ENCODE measurements around the gene LHB. TPM values are rescaled to one million over a fixed set of nuclear protein-coding genes. Genes with fewer than 3 reads are reported as not detected.
"Not testable (repeated sequence)": the region's sequence is repeated elsewhere in the genome, so short reads cannot be mapped to it uniquely, and the experiment has no call there.

The LHB gene
- polyA plus RNA-seq, 10 donors = 0.34 TPM; not detected in 9

DNA sequence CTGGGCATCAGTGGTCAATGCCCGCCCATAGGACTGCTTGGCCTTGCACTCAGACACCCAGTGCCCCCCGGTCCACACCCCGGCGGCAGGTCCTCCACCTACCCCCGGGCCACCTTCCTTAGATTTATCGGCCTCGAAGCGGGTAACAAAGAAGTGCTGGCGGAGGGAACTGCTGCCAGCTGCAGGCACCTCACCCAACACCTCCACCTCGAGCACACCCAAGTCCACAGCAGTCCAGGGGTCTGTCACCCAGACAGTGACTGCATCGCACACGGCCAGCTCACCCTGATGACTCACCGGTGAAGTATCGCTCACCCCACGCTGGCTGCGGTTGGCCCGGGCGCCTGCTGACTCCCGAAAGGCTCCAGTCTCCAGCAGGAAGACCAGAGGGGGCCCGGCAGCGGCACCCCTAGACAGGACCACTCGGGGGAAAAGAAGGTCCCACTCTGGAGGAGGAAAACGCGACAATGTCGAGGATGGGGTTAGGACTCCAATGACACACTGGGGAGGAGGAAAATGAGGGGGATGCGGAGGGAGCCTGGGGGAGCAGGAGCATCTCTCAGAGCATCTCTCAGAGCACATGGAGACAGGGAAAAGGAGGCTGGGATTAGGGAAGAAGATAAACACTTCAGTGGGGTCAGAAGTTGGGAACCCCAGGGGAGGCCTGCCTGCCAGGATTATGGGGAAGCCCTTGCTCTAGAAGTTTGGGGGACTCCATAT, 21.8 kb upstream of the LHB start:
- DNase-seq = not testable (repeated sequence)

GRCh38 chr19:49038111-49038510, 21.2 kb upstream of the LHB start:
- not testable (repeated sequence) for DNase-seq

GRCh38 chr19:49036815-49037214, 19.9 kb upstream of the LHB start, which contains the start of gene CGB1:
TSS of gene CGB1 (minus strand) at chr19:49036895. CDS start at chr19:49036711, 184 bp downstream.
- DNase-seq = not testable (repeated sequence)

- not testable (repeated sequence) for DNase-seq
These were observed 14.9 kb upstream of the LHB start, which contains the start of gene CGB2 for GRCh38 chr19:49031642-49032301. TSS of gene CGB2 (plus strand) at chr19:49031890. CDS start at chr19:49032096, 206 bp downstream.

DNA sequence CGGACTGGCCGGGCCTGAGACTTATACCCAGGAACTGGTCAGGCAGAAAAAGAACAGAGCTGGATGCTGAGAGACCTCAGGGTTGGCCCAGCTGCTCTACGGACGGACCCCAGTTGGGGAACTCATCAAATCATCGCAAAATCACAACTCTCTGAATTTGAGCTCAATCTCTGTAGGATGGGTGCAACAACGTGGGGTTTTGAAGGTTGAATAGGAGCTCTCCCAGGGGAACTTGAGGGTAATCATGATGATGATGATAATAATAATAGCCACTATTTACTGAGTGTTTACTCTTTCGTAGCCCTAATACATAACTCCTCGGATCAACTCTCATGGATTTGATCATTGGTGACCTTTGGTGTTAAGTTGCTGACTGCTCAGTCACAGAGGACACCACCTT, 13.4 kb upstream of the LHB start:
- DNase-seq = not testable (repeated sequence)

GRCh38 chr19:49029749-49030148, 12.9 kb upstream of the LHB start:
- DNase-seq = not testable (repeated sequence)

DNA sequence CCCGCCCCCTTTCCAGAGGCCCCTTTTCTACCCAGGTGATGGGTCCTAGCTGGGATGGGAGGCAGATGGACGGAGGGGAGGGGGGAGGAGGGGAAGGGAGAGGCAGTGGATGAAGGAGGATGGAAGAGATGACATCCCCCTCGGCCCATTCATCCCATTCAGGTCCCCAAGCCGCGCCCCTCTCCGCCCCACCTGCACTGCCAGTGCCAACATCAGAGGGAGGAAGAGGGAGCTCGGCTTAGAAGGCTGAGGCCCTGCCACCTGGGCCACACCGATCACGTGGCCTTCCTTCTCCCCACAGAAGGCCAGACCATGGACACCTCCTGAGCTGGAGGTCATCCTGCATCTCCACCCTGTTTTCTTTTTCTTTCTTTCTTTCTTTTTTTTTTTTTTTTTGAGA, 11.8 kb upstream of the LHB start:
- DNase-seq = not testable (repeated sequence)

- DNase-seq = not testable (repeated sequence)
These were observed 8.7 kb upstream of the LHB start for GRCh38 chr19:49025599-49025998.

DNA sequence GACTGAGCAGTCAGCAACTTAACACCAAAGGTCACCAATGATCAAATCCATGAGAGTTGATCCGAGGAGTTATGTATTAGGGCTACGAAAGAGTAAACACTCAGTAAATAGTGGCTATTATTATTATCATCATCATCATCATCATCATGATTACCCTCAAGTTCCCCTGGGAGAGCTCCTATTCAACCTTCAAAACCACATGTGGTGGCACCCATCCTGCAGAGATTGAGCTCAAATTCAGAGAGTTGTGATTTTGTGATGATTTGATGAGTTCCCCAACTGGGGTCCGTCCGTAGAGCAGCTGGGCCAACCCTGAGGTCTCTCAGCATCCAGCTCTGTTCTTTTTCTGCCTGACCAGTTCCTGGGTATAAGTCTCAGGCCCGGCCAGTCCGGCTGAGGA, 8.2 kb upstream of the LHB start:
- DNase-seq = not testable (repeated sequence)

DNA sequence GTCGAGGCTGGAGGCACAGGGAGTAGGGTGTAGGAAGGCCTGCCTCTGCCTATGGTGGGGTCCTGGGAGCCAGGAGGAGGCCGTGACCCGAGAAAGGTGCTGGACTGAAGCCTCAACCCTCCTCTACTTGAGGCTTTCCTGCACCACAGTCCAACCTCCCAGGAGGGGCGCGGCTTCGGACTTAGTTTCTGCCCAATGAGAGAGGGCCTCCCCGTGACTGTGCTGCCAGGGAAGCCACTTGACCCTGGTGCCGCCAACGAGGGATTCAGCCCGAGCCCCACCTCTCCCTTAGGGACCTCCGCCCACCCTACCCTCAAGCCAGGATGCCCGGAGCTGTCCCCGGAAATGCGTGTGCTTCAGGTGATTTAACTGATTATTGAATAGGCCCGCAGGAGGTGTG, 7.3 kb upstream of the LHB start, which contains the start of gene CGB3:
CGB3 (minus strand) TSS at position 101 of the 400 bp plus-strand sequence. CDS start 362 bp downstream, outside the sequence.
- DNase-seq = not testable (repeated sequence)

DNA sequence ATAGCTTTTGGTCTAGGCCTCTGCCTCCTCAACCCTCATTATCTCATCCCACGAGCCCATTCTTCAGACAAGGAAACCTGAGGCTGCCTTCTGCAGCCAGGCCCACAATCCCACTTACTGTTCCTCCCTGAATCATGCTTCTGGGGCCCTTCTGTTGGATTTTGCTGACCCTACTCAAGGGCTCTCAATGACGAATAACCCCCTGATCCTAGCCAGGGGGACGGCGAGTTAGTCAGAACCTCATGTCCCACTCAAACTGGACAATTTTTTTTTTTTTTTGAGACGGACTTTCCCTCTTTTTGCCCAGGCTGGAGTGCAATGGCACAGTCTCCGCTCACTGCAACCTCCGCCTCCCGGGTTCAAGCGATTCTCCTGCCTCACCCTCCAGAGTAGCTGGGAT, 5.2 kb upstream of the LHB start:
- DNase-seq = no peak

GRCh38 chr19:49020931-49021895, 4.3 kb upstream of the LHB start:
- no peak for DNase-seq

DNA sequence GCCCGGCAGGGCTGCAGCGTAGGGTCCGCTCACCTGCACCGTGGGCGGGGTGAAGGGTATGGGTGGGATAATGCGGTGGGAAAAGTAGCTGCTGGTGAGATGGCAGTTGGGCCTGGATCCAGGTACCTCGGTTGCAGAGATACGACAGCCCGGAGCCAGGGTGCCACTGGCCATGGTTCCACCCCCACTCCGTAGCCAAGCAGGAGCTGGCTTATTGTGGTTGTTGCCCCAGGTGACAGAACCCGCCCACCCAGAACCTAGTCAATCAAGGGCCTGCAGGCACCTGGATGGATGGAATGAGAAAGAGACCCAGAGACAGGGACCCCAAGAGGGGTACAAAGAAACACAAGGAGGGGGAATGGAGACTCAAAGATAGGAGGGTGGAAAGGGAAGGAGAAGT, 3.5 kb upstream of the LHB start:
- no peak for DNase-seq

DNA sequence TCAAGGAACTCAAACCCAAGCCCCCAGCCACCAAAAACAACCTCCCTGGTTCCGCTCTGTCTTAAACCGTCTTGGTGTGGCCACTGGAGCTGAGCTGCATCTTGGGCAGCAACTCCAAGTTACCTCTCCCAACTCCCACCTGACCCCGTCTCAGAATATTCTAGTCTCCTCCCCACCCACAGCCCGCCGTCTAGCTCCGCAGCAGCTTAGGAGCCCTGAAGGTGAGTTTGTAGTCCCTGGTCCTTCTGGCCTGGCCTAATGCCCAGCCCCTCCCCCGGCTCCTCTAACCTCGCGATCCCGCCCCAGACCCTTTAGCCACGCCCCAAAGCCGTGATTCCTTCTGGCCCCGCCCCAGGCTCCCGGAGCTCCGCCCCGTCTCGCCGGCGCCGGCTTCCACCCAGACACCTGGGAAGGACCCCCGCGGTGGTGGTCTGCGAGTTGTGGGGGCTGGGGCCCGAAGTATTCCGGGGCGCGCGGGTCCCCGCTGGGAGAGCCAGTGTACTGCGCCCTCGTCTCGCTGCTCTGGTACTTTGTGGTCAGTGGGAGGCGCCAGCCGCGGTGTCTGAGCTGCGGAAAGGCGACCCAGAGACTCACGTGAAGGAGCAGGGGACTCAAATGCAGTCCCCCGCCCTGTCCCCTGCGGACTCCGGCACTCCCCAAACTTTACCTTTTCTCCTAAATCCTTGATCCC, 2.5 kb upstream of the LHB start:
- peak in 2 of 3 donors; percentile 10 to 28 for DNase-seq

GRCh38 chr19:49018388-49019241, 1.7 kb upstream of the LHB start:
- DNase-seq = peak in 1 of 3 donors; percentile 34

DNA sequence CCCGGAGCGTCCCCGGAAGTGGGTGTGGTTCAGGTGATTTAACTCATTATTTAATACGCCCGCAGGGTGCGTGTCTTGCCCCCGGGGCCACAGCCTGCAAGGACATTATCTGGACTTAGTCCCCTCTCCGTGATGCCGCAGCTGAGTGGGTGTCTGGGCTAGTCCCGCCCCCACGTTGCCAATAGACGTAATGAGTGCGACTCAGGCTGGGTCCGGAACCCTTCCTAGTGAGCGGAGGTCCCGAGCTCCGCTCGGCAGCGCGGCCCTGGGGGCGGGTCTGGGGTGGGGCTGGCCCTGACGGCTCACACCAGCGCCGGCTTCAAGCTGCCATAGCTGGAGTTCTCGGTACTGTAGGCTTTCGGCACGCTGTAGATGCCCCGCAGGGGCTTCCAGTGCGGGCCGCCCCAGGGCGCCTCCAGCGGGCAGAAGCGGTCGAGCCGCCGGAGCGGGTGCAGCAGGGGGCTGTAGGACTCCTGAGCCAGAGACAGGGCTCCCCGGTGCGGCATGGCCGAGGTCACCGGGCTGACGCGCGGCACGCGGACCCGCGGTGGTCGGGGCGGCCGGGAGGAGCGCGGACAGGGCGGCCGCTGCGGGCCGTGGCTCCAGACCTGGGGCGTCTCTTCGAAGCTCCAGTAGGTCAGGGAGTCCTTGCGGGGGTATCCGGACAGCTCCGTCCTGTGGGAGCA, 918 bp upstream of the LHB start:
- DNase-seq = peak in 2 of 3 donors; percentile 40 to 61

GRCh38 chr19:49016067-49016839, 638 bp downstream of the LHB start:
- DNase-seq = no peak

GRCh38 chr19:49014870-49015255, 2.0 kb downstream of the LHB start:
- DNase-seq = no peak

Measured in muscle of back (tissue), 11 donors.